HG03159 (cell line): ENCODE measurements around the gene LRRC14B.

Experiments used
- ATAC-seq: cut with Tn5 transposase; IDR thresholded peaks from one replicate; pipeline ENCODE4 v1.9.1; 2021; ENCODE audit warnings: mild to moderate bottlenecking, moderate library complexity; ENCODE audit not compliant: unreplicated experiment

LRRC14B gene

GRCh38 chr5:191036-191948 lies at the start of gene LRRC14B:
LRRC14B (plus strand) TSS chr5:191495; CDS start chr5:191539, 44 bp downstream.
- no peak for ATAC-seq

- ATAC-seq, result no peak
Observed at GRCh38 chr5:141761-142160, 49.5 kb upstream of the LRRC14B start.

- ATAC-seq, result no peak
Observed at GRCh38 chr5:142246-142810, 49.0 kb upstream of the LRRC14B start.

GRCh38 chr5:143041-143440 lies 48.3 kb upstream of the LRRC14B start:
- no peak for ATAC-seq

- ATAC-seq, result no peak
Observed at GRCh38 chr5:144941-145340, 46.4 kb upstream of the LRRC14B start.

GRCh38 chr5:145585-146323 lies 45.5 kb upstream of the LRRC14B start:
- ATAC-seq, result no peak

GRCh38 chr5:147751-148150 lies 43.5 kb upstream of the LRRC14B start:
- no peak for ATAC-seq

- no peak for ATAC-seq
Observed at GRCh38 chr5:149745-150485, 41.4 kb upstream of the LRRC14B start.

GRCh38 chr5:150746-151145 lies 40.5 kb upstream of the LRRC14B start:
- no peak for ATAC-seq

GRCh38 chr5:152077-152476 lies 39.2 kb upstream of the LRRC14B start:
- no peak for ATAC-seq

GRCh38 chr5:153256-153655 lies 38.0 kb upstream of the LRRC14B start:
- no peak for ATAC-seq

GRCh38 chr5:154236-154635 lies 37.1 kb upstream of the LRRC14B start:
- no peak for ATAC-seq

- ATAC-seq, result no peak
Observed at GRCh38 chr5:154826-155225, 36.5 kb upstream of the LRRC14B start.

- no peak for ATAC-seq
Observed at GRCh38 chr5:155651-156410, 35.5 kb upstream of the LRRC14B start.

- no peak for ATAC-seq
Observed at GRCh38 chr5:156411-157072, 34.8 kb upstream of the LRRC14B start.

- ATAC-seq, result no peak
Observed at GRCh38 chr5:157126-157715, 34.1 kb upstream of the LRRC14B start.

GRCh38 chr5:157801-158200 lies 33.5 kb upstream of the LRRC14B start:
- ATAC-seq, result no peak

GRCh38 chr5:158807-159447 lies 32.4 kb upstream of the LRRC14B start:
- no peak for ATAC-seq
